Raji (cell line): ENCODE measurements around the gene VSTM2B.

ENCODE experiments used
- POLR2A ChIP-seq: IDR thresholded peaks from 2 replicates; pipeline ENCODE4 v1.6.1; 2011; ENCODE audit warnings: low read depth, low read length, control low read depth; ENCODE audit not compliant: insufficient read depth

VSTM2B gene

DNA sequence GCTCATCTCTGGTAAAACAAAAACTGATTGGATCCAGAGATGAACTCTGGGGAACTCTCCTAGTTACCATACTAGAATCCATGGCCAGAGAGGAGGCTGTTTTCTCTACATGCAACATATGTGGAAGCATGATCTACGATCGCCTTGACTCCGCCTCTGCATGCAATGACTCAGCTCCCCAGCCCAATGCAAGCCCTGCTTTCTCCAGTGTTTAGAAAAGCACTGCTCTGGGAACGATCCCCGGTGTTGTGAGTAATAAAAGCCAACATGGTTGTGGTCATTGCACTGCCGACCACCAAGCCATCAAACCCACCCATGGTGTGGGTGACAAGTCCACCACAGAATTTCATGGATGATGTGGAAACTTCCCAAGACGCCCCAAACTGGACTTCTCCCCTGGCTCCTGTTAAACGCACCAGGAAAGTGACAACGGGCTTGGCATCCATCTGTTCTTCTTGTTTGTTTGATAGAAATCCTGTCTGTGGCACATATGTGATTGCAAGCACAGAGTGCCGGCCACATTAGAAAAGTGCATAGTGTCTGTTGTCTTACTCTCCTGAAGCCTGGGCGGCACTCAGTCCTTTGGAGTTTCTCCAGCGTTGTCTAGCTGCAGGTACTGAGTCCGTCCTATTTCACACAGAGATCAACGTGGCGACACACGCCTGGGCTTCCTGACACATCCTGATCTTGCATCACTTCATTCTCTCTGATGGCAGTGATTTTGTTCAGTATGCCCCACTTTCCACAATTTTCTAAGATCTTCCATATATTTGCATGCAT lies 36.4 kb upstream of the VSTM2B start:
- no peak for TF ChIP-seq POLR2A

DNA sequence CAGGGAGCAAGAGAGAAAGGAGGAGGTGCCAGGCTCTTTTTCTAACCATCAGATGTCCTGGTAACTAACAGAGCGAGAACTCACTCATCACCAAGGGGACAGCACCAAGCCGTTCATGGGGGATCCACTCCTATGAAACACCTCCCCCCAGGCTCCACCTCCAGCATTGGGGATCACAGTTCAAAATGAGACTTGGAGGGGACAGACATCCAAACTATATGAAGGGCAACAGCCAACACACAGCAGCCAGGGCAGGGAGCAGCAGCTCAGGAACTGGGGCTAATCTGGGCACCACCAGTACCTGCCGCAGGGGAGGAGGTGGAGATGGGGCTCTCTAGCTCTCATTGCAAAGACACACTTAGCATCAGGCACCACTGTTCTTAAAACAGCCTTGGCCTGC lies 34.3 kb upstream of the VSTM2B start:
- no peak for TF ChIP-seq POLR2A

- no peak for TF ChIP-seq POLR2A
Measured at GRCh38 chr19:29491995-29492577, 33.7 kb upstream of the VSTM2B start.

GRCh38 chr19:29492769-29493168 lies 33.0 kb upstream of the VSTM2B start:
- TF ChIP-seq POLR2A, result no peak

DNA sequence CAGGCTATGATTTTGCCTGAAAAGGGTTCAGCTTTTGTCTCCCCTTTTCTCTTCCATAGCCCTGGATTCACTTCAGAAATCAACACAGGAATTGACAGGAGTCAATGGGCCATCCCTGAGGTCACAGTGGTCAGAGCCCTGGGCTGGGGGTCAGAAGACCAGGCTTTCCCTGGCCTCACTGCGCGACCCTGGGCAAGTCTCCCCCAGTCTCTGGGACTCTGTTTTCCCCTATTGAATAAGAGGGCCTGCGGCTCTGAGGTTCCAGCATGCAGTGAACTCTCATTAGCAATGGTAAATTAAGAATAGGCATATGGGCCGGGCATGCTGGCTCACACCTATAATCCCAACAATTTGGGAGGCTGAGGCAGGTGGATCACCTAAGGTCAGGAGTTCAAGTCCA lies 30.7 kb upstream of the VSTM2B start:
- no peak for TF ChIP-seq POLR2A

DNA sequence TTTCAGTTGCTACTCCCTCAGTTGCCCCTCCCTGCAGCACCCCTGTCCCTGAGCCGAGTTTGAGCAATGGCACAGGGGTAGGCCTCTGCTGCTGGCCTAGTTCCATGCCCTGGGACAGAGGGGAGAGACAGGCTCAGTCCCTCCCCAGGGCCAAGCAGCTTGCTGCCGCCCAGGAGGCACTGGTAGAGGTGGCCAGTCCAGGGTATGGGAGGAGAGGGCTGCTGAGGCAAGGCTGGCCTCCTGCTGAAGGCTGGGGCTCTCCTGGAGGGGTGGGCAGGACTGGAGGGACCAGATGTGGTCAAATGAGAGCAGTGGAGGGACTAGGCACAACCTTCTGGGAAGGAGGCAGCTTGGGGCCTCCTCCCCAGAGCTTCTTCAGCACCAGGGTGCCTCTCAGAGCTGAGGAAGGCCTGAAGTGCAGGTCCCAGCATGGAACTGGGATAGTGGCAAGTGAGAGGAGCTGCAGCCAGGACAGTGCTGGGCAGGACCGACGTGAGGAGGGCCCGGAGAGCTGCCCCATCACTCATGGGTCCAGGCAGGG lies 29.8 kb upstream of the VSTM2B start:
- TF ChIP-seq POLR2A, result no peak

DNA sequence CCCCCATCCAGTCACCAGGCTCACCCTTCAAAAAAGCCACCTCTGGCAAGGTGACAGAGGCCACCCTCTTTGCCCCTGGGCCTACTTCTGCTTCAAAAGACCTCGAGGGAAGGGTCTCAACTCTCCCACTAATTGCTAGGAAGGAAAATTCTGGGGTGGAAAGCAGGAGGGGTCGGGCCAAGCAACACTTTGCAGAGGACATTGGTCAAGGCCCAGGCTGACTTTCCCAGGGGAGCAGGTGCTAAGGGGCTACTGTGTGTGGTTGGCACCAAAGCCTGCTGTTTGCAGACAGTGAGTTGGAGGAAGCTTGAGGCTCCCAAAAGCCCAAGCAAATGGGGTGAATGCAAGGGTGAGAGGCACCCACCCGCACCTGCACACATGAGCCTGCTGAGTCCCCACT lies 28.6 kb upstream of the VSTM2B start:
- no peak for TF ChIP-seq POLR2A

GRCh38 chr19:29497686-29498436 lies 27.9 kb upstream of the VSTM2B start:
- no peak for TF ChIP-seq POLR2A

GRCh38 chr19:29499261-29499920 lies 26.4 kb upstream of the VSTM2B start:
- no peak for TF ChIP-seq POLR2A

DNA sequence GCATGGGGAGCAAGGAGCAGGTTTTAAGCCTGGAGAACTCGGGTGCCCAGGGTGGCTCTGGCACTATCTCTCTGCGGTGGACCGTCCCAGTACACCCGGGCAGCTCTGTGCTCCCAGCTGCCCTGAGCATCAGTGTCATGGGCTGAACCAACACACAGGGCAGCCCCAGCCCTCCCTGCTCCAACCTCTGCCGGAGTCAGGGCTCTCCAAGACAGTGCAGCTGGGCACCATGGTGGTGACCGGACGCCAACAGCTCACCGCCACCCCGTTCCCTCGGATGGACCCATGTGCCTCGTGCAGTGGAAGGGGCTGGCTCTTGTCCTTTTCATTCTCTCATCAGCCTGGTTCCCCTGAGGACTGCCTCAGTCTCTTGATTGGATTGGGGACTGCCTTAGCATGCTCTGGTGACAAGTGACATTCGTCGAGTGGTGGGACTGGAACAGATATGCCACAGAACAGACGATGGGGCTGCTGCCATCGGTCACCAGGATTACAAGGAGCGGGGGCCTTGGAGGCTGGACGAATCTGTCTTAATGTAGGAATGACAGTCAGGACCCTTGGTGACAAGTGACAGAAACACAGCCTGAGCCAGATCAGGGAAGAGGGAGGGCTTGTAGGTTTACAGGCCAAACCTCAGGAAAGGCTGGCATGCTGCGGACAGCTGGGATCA lies 25.7 kb upstream of the VSTM2B start:
- no peak for TF ChIP-seq POLR2A

GRCh38 chr19:29501816-29502580 lies 23.8 kb upstream of the VSTM2B start:
- no peak for TF ChIP-seq POLR2A

DNA sequence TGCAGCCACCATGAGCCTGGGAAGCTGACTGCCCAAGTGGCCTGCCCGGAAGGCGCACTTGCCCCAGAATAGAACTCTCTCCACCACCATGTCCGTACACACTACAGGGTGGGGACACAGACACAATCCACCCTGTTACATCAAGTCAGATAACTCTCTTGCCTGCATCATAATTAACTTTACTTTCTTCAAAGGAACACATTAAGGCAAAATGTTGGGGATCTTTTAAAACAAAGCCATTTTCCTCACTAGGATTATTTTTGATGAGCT lies 23.3 kb upstream of the VSTM2B start:
- TF ChIP-seq POLR2A, result no peak

GRCh38 chr19:29503140-29503758 lies 22.5 kb upstream of the VSTM2B start:
- no peak for TF ChIP-seq POLR2A

- no peak for TF ChIP-seq POLR2A
Measured at GRCh38 chr19:29503785-29504184, 22.0 kb upstream of the VSTM2B start.
